Psoas muscle (tissue), 8 donors: Measurements from ENCODE around the gene ETFA. TPM values are rescaled to one million over a fixed set of nuclear protein-coding genes. Genes with fewer than 3 reads are reported as not detected.
A peak's percentile ranks its signal among the peaks of the same experiment; 100 is the strongest.

ENCODE experiments used
- ATAC-seq, 4 donors: fragments of 200-7000 bp; cut with Tn5 transposase; one replicate each; pipeline ENCODE4 v1.9.1; 2020; ENCODE audit warnings: moderate library complexity in 3 of 4, mild to moderate bottlenecking in 2 of 4
- DNase-seq, 2 donors: peaks; one replicate each; pipeline ENCODE4 v3.0.0-alpha.2; 2020
- H3K27ac ChIP-seq: fragments of 200-600 bp; one replicate; pipeline ENCODE4 v1.8.0; 2022
- H3K27me3 ChIP-seq, 3 donors: fragments of 200-600 bp in 1 of 3; one replicate each; pipeline versions ENCODE4 v1.6.1 to v1.8.0; 2013 to 2022; ENCODE audit warnings: low read length in 2 of 3, mild to moderate bottlenecking in 2 of 3, moderate library complexity in 1 of 3; ENCODE audit not compliant: insufficient read depth in 3 of 3
- H3K36me3 ChIP-seq, 2 donors: fragments of 200-600 bp in 1 of 2; one replicate each; pipeline versions ENCODE4 v1.6.1 to v1.8.0; 2013 to 2022; ENCODE audit warnings: low read depth in 1 of 2, mild to moderate bottlenecking in 1 of 2, moderate library complexity in 1 of 2; ENCODE audit not compliant: insufficient read depth in 1 of 2
- H3K4me1 ChIP-seq: fragments of 200-600 bp; one replicate; pipeline ENCODE4 v1.8.0; 2022
- H3K4me3 ChIP-seq: fragments of 200-600 bp; one replicate; pipeline ENCODE4 v1.8.0; 2022; ENCODE audit warnings: mild to moderate bottlenecking
- H3K9me3 ChIP-seq: fragments of 200-600 bp; one replicate; pipeline ENCODE4 v1.8.0; 2022
- CTCF ChIP-seq: fragments of 200-600 bp; IDR thresholded peaks from one replicate; pipeline ENCODE4 v1.8.0; 2022; ENCODE audit warnings: antibody characterized with exemption
- WGBS, 3 donors: extraction: QIAGEN DNeasy Blood & Tissue Kit; methylation state at CpG; one replicate each; pipeline versions ENCODE4 v1.1.6 to v1.1.7; 2013; 5-methylcytosine and 5-hydroxymethylcytosine counted together
- intact Hi-C, 2 donors: fragments of 100-400 bp; cut with DNase I; formaldehyde crosslinking; loops; one replicate each; pipeline versions ENCODE4 v1.11.0 to v1.14.2; 2022
- polyA plus RNA-seq, 3 donors: library from polyadenylated mRNA; stranded (reverse); fragments of 200-250 nt; gene quantifications; one replicate each; pipeline ENCODE4 v1.2.3, GENCODE V29; 2013
- total RNA-seq, 4 donors: library from RNA; stranded (reverse); fragmentation: NEBNext Ultra II Directional in 2 of 4; extraction: Animal tissue kit (Norgen Biotek cat#: 25700) in 2 of 4; gene quantifications; one replicate each; pipeline versions ENCODE4 v1.2.1 to v1.2.4, GENCODE V29; 2021 to 2023
- donor health status: healthy with polysubstance abuse.
- donor health status: DM: no; HTN: no; CAD: no; lungs with moderate emphysema.
- donor health status: Bipolar disorder and iron deficiency.
- donor health status: healthy.
- donor health status: DM: yes; HTN: yes; CAD: no.
- donor health status: DM: no; HTN: no; CAD: no.
- donor health status: DM: no; HTN: no; CAD: no.
- donor health status: DM: yes; HTN: yes; CAD: no.

The ETFA gene
- total and polyA plus RNA-seq, 7 donors, result 257 to 368 (median 276) TPM

- no peaks in the 10 kb centered on the region for H3K4me1 ChIP-seq
- no peaks in the 10 kb centered on the region for H3K27me3 ChIP-seq
- TF ChIP-seq CTCF, result no peak
- H3K27ac ChIP-seq, result no peak overlapping the region
- H3K9me3 ChIP-seq, result no peaks in the 10 kb centered on the region
- no peaks in the 10 kb centered on the region for H3K36me3 ChIP-seq
- intact Hi-C loops, result no loop called here
- no peak for ATAC-seq
- WGBS, 3 donors, result 91 to 96% (median 93%) methylated on average over 2 of the region's 2 CpGs
- no peak for DNase-seq
- H3K4me3 ChIP-seq, result no peak overlapping the region
Observed at GRCh38 chr15:76252249-76252648, 59.0 kb downstream of the ETFA start.

DNA sequence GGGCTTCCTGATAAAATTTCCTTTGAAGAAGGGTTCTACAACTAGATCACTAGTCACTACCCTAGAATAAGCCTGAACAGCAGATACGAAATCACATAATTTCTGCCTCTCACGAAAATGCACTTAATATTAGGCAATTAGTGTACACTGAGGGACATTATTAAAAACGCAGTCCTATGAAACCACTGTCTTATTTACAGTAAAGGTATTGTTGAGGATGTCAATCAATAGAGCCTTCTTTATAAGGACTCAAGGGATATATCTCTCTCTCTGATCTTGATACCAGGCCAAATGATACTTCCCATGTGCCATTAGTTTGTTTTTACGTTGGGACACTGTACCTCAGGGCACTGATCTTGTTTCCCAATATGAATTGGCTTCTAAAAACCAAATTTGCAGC lies 59.6 kb downstream of the ETFA start:
- no peak for TF ChIP-seq CTCF
- no peak overlapping the region for H3K27ac ChIP-seq
- WGBS, 3 donors, result 90% methylated on average over 4 of the region's 4 CpGs
- no peaks in the 10 kb centered on the region for H3K9me3 ChIP-seq
- no peaks in the 10 kb centered on the region for H3K27me3 ChIP-seq
- no peaks in the 10 kb centered on the region for H3K4me1 ChIP-seq
- ATAC-seq (no peak), DNase-seq (no peak)
- no peaks in the 10 kb centered on the region for H3K36me3 ChIP-seq
- no peak overlapping the region for H3K4me3 ChIP-seq
- intact Hi-C loops, result no loop called here

DNA sequence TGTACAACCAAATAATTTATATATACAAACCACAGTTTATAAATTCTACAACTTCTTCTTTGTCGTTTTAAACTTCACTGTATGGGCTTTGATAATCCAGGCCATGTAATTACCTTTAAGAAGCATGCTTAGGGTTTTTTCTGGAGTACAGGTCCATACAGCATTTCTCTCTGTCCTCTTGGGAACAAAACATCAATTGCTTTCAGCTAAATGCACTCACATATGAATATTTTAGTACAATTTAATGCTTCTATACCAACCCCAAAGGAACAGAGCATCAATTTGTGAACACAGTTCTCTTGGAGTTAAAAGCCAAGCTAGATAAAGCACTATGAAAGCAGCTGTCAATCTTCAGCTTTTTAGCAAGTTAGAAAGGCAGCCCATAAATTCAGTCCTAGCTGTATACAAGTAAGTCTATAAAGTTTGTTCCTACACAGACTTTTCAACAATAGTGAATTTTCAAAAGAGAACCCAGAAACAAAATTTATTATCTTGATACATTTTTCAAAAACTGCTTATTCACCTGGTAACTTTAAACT lies 66.1 kb downstream of the ETFA start:
- H3K4me1 ChIP-seq, result no peaks in the 10 kb centered on the region
- H3K27ac ChIP-seq, result no peak overlapping the region
- no peak for ATAC-seq
- H3K9me3 ChIP-seq, result no peaks in the 10 kb centered on the region
- 53 to 74% (median 71%) methylated on average over 1 of the region's 1 CpG for WGBS, 3 donors
- no peaks in the 10 kb centered on the region for H3K27me3 ChIP-seq
- H3K4me3 ChIP-seq, result no peak overlapping the region
- intact Hi-C loops, result no loop called here
- no peak for TF ChIP-seq CTCF
- peaks cover 0 to 11% of the 10 kb centered on the region in 2 donors for H3K36me3 ChIP-seq
- no peak for DNase-seq

GRCh38 chr15:76239786-76240185 lies 71.5 kb downstream of the ETFA start:
- Histone ChIP-seq H3K9me3 (no peaks in the 10 kb centered on the region), H3K27ac (no peak overlapping the region), H3K36me3 (peaks cover 0 to 11% of the 10 kb centered on the region in 2 donors), H3K4me1 (peaks cover 4% of the 10 kb centered on the region), H3K4me3 (no peak overlapping the region), H3K27me3 (no peaks in the 10 kb centered on the region)
- no peak for TF ChIP-seq CTCF
- DNase-seq (no peak), ATAC-seq (no peak)
- intact Hi-C loops, result loop anchor here in 1 of 2 donors (10.0 kb wide), 1 partner anchor 65 kb away; no protein-coding TSS in a partner anchor
- WGBS, 3 donors, result 58 to 75% (median 64%) methylated on average over 1 of the region's 1 CpG

GRCh38 chr15:76236350-76236749 lies 74.9 kb downstream of the ETFA start:
- H3K9me3 ChIP-seq, result no peaks in the 10 kb centered on the region

More at GRCh38 chr15:76236350-76236749, 74.9 kb downstream of the ETFA start:
- WGBS, 3 donors, result 43 to 58% (median 49%) methylated on average over 2 of the region's 2 CpGs
- intact Hi-C loops, result loop anchor here in 1 of 2 donors (10.0 kb wide), 1 partner anchor 68 kb away; no protein-coding TSS in a partner anchor
- no peak for TF ChIP-seq CTCF
- H3K27me3 ChIP-seq, result no peaks in the 10 kb centered on the region
- ATAC-seq (peak in 1 of 4 donors; percentile 23), DNase-seq (no peak)
- H3K4me1 ChIP-seq, result peaks cover 5% of the 10 kb centered on the region
- H3K27ac ChIP-seq, result no peak overlapping the region
- no peak overlapping the region for H3K4me3 ChIP-seq
- H3K36me3 ChIP-seq, result peaks cover 0 to 6% of the 10 kb centered on the region in 2 donors
